OCI-LY1 (cell line): ENCODE measurements around the gene CNTNAP2.

Experiments
- CTCF ChIP-seq: fragments of 200-600 bp; sonication (generic), shearing (Covaris generic); IDR thresholded peaks from 2 replicates; pipeline ENCODE4 v1.5.1; 2017; ENCODE audit warnings: mild to moderate bottlenecking, antibody characterized with exemption, low read length, moderate library complexity, mixed read lengths
- EZH2 ChIP-seq: fragments of 200-600 bp; sonication (generic), shearing (Covaris generic); IDR thresholded peaks from 2 replicates; pipeline ENCODE4 v1.8.0; 2017; ENCODE audit warnings: borderline replicate concordance, mixed run types, mild to moderate bottlenecking, antibody characterized with exemption, low read length, moderate library complexity, mixed read lengths

- no peak for TF ChIP-seq CTCF
- no peak for TF ChIP-seq EZH2
Measured at GRCh38 chr7:146660839-146661238, 544.2 kb downstream of the CNTNAP2 start.
